HEK293 (cell line): ENCODE results near the gene ACRBP.

Source experiments
- CTCF ChIA-PET: fragments of 350-600 bp; formaldehyde crosslinking; extraction: SDS; loops from one replicate; lab custom pipeline; 2021; ENCODE audit warnings: antibody characterized with exemption; lab: Yijun Ruan, JAX
- POLR2A ChIA-PET: fragments of 300-600 bp; formaldehyde crosslinking; extraction: SDS; loops from one replicate; lab custom pipeline; 2020; ENCODE audit warnings: antibody characterized with exemption, inconsistent platforms; lab: Yijun Ruan, JAX
- H3K27ac ChIP-seq: fragments of 200-500 bp; sonication (Bioruptor generic); 2 replicates; pipeline ENCODE4 v1.5.1; 2014; ENCODE audit warnings: low read depth, low read length, control low read depth, inconsistent platforms; ENCODE audit errors: extremely low read depth
- H3K36me3 ChIP-seq, 2 experiments: fragments of 200-500 bp in 1 of 2; sonication (Bioruptor generic) in 1 of 2; 1 replicate in 1 of 2; 2 replicates in 1 of 2; pipeline ENCODE4 v1.5.1; 2014 to 2017; ENCODE audit warnings: inconsistent platforms in 2 of 2, low read length in 2 of 2; ENCODE audit not compliant: control insufficient read depth in 2 of 2, insufficient read depth in 1 of 2
- H3K4me1 ChIP-seq: fragments of 200-500 bp; sonication (Bioruptor generic); 2 replicates; pipeline ENCODE4 v1.5.1; 2014; ENCODE audit warnings: mild to moderate bottlenecking, low read length, inconsistent platforms; ENCODE audit not compliant: control insufficient read depth, insufficient read depth
- H3K4me3 ChIP-seq: 2 replicates; pipeline ENCODE4 v1.5.1; 2011; ENCODE audit warnings: low read depth, mild to moderate bottlenecking, control low read depth, low read length, moderate library complexity
- H3K9me3 ChIP-seq: fragments of 200-500 bp; sonication (Bioruptor generic); 2 replicates; pipeline ENCODE4 v1.5.1; 2014; ENCODE audit warnings: low read depth, low read length, inconsistent platforms; ENCODE audit not compliant: control insufficient read depth, insufficient read depth
- GFI1B ChIP-seq: fragments of 450-650 bp; formaldehyde crosslinking; IDR thresholded peaks from 2 replicates; pipeline ENCODE4 v1.5.1; 2016; ENCODE audit warnings: missing biosample characterization, missing genetic modification characterization
- PBX3 ChIP-seq: sonication (generic); formaldehyde crosslinking; IDR thresholded peaks from 2 replicates; pipeline ENCODE4 v1.8.1; 2022; ENCODE audit warnings: mild to moderate bottlenecking, moderate library complexity, missing genetic modification reagents
- YY2 ChIP-seq: fragments of 450-650 bp; formaldehyde crosslinking; IDR thresholded peaks from 2 replicates; pipeline ENCODE4 v1.5.1; 2016; ENCODE audit warnings: missing biosample characterization, missing genetic modification characterization
- ZNF155 ChIP-seq: fragments of 450-650 bp; formaldehyde crosslinking; IDR thresholded peaks from 2 replicates; pipeline ENCODE4 v1.5.1; 2016; ENCODE audit warnings: missing biosample characterization, missing genetic modification characterization
- ZNF175 ChIP-seq: fragments of 450-650 bp; formaldehyde crosslinking; IDR thresholded peaks from 2 replicates; pipeline ENCODE4 v1.5.1; 2016; ENCODE audit warnings: missing biosample characterization, missing genetic modification characterization
- ZNF18 ChIP-seq: fragments of 450-650 bp; formaldehyde crosslinking; IDR thresholded peaks from 2 replicates; pipeline ENCODE4 v1.5.1; 2016; ENCODE audit warnings: missing biosample characterization, missing genetic modification characterization
- ZNF2 ChIP-seq: fragments of 450-650 bp; formaldehyde crosslinking; IDR thresholded peaks from 2 replicates; pipeline ENCODE4 v1.5.1; 2016; ENCODE audit warnings: missing biosample characterization, missing genetic modification characterization
- ZNF426 ChIP-seq: fragments of 450-650 bp; formaldehyde crosslinking; IDR thresholded peaks from 2 replicates; pipeline ENCODE4 v1.5.1; 2017; ENCODE audit warnings: missing biosample characterization, missing genetic modification characterization, mild to moderate bottlenecking, inconsistent platforms, moderate library complexity
- ZNF600 ChIP-seq: fragments of 450-650 bp; formaldehyde crosslinking; IDR thresholded peaks from 2 replicates; pipeline ENCODE4 v1.5.1; 2016; ENCODE audit warnings: missing biosample characterization, missing genetic modification characterization
- ZNF677 ChIP-seq: fragments of 450-650 bp; IDR thresholded peaks from 2 replicates; pipeline ENCODE4 v1.5.0; 2018; ENCODE audit warnings: missing biosample characterization, mild to moderate bottlenecking, missing genetic modification characterization, moderate library complexity
- ZNF768 ChIP-seq: fragments of 450-650 bp; formaldehyde crosslinking; IDR thresholded peaks from 2 replicates; pipeline ENCODE4 v1.5.1; 2018; ENCODE audit warnings: missing biosample characterization, mild to moderate bottlenecking, missing genetic modification characterization
- ZSCAN4 ChIP-seq: fragments of 450-650 bp; formaldehyde crosslinking; IDR thresholded peaks from 2 replicates; pipeline ENCODE4 v1.5.1; 2017; ENCODE audit warnings: missing biosample characterization, missing genetic modification characterization
- TF ChIP-seq, protein P1 (sequence below): fragments of 450-650 bp; IDR thresholded peaks from 2 replicates; pipeline ENCODE4 v1.5.1; 2018; ENCODE audit warnings: missing biosample characterization, mild to moderate bottlenecking, missing genetic modification characterization
- TF ChIP-seq, protein P2 (sequence below): fragments of 450-650 bp; formaldehyde crosslinking; IDR thresholded peaks from 2 replicates; pipeline ENCODE4 v1.5.1; 2016; ENCODE audit warnings: missing biosample characterization, missing genetic modification characterization, borderline replicate concordance

Gene ACRBP

DNA sequence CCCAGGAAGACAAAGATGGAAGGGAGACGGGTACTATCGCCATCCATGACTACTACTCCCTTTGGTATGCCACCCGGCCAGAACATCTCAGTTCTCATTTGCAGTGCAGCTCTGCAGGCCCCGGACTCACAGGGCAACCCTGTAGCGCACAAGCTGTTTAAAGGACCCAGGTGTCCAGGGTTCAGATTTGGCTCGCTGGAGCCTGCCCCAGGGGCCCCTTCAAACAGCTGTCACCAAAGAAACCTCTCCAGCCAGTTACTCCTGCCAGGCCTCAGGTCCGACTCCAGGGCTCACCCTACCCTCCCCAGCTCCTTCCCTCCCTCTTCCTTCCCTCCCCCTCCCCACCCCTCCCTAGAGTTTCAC is 34.6 kb downstream of the ACRBP start:
- Histone ChIP-seq H3K4me3 (no peak overlapping the region), H3K27ac (peak overlapping the region; percentile 96; the same call in 1 of the 2 replicates)

GRCh38 chr12:6612247-6612646 is 35.0 kb downstream of the ACRBP start:
- peak overlapping the region; percentile 96; the same call in 1 of the 2 replicates for H3K27ac ChIP-seq

More for the DNA sequence above, 34.6 kb downstream of the ACRBP start:
- H3K9me3 ChIP-seq = no peaks in the 10 kb centered on the region
- H3K36me3 ChIP-seq = no peaks in the 10 kb centered on the region
- TF ChIP-seq GFI1B (tag by site-specific recombination) (no peak), ZNF600 (tag by site-specific recombination) (peak; percentile 33; the same call in 1 of the 2 replicates)
- peaks cover 20% of the 10 kb centered on the region for H3K4me1 ChIP-seq
- CTCF ChIA-PET = interaction anchor here (0.6 to 1.1 kb wide), 4 partner anchors 22 to 58 kb away, joined by 3 to 5 read pairs (median 4); no protein-coding TSS in a partner anchor
- POLR2A ChIA-PET = interaction anchor here (1.4 to 2.6 kb wide), 7 partner anchors 8 to 154 kb away, joined by 4 to 30 read pairs (median 12); partner anchors contain the start of genes COPS7A, GAPDH, NOP2 and PTMS

More at GRCh38 chr12:6612247-6612646, 35.0 kb downstream of the ACRBP start:
- CTCF ChIA-PET = interaction anchor here (0.6 to 1.1 kb wide), 3 partner anchors 22 to 54 kb away, joined by 3 to 5 read pairs (median 3); no protein-coding TSS in a partner anchor
- H3K36me3 ChIP-seq = no peaks in the 10 kb centered on the region
- POLR2A ChIA-PET = interaction anchor here (1.4 to 2.6 kb wide), 5 partner anchors 44 to 154 kb away, joined by 5 to 30 read pairs (median 16); partner anchors contain the start of genes COPS7A, GAPDH, NOP2 and PTMS
- H3K4me1 ChIP-seq = peaks cover 22% of the 10 kb centered on the region
- TF ChIP-seq YY2 (tag by site-specific recombination) = no peak
- TF ChIP-seq ZNF155 (tag by site-specific recombination) = no peak
- TF ChIP-seq ZNF677 (tag by site-specific recombination) = no peak
- no peak for TF ChIP-seq ZNF768 (tag by site-specific recombination)
- TF ChIP-seq, protein P1, sequence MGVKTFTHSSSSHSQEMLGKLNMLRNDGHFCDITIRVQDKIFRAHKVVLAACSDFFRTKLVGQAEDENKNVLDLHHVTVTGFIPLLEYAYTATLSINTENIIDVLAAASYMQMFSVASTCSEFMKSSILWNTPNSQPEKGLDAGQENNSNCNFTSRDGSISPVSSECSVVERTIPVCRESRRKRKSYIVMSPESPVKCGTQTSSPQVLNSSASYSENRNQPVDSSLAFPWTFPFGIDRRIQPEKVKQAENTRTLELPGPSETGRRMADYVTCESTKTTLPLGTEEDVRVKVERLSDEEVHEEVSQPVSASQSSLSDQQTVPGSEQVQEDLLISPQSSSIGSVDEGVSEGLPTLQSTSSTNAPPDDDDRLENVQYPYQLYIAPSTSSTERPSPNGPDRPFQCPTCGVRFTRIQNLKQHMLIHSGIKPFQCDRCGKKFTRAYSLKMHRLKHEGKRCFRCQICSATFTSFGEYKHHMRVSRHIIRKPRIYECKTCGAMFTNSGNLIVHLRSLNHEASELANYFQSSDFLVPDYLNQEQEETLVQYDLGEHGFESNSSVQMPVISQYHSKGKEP (tag by site-specific recombination) = no peak
- TF ChIP-seq ZNF175 (tag by site-specific recombination) = no peak
- no peak for TF ChIP-seq ZNF426 (tag by site-specific recombination)
- TF ChIP-seq ZSCAN4 (tag by site-specific recombination) = no peak
- no peak for TF ChIP-seq ZNF2 (tag by site-specific recombination)
- no peak for TF ChIP-seq ZNF18 (tag by site-specific recombination)
- TF ChIP-seq PBX3 (CRISPR knock-in tag) = no peak
- TF ChIP-seq, protein P2, sequence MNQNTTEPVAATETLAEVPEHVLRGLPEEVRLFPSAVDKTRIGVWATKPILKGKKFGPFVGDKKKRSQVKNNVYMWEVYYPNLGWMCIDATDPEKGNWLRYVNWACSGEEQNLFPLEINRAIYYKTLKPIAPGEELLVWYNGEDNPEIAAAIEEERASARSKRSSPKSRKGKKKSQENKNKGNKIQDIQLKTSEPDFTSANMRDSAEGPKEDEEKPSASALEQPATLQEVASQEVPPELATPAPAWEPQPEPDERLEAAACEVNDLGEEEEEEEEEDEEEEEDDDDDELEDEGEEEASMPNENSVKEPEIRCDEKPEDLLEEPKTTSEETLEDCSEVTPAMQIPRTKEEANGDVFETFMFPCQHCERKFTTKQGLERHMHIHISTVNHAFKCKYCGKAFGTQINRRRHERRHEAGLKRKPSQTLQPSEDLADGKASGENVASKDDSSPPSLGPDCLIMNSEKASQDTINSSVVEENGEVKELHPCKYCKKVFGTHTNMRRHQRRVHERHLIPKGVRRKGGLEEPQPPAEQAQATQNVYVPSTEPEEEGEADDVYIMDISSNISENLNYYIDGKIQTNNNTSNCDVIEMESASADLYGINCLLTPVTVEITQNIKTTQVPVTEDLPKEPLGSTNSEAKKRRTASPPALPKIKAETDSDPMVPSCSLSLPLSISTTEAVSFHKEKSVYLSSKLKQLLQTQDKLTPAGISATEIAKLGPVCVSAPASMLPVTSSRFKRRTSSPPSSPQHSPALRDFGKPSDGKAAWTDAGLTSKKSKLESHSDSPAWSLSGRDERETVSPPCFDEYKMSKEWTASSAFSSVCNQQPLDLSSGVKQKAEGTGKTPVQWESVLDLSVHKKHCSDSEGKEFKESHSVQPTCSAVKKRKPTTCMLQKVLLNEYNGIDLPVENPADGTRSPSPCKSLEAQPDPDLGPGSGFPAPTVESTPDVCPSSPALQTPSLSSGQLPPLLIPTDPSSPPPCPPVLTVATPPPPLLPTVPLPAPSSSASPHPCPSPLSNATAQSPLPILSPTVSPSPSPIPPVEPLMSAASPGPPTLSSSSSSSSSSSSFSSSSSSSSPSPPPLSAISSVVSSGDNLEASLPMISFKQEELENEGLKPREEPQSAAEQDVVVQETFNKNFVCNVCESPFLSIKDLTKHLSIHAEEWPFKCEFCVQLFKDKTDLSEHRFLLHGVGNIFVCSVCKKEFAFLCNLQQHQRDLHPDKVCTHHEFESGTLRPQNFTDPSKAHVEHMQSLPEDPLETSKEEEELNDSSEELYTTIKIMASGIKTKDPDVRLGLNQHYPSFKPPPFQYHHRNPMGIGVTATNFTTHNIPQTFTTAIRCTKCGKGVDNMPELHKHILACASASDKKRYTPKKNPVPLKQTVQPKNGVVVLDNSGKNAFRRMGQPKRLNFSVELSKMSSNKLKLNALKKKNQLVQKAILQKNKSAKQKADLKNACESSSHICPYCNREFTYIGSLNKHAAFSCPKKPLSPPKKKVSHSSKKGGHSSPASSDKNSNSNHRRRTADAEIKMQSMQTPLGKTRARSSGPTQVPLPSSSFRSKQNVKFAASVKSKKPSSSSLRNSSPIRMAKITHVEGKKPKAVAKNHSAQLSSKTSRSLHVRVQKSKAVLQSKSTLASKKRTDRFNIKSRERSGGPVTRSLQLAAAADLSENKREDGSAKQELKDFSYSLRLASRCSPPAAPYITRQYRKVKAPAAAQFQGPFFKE (tag by site-specific recombination) = no peak
- H3K9me3 ChIP-seq = no peaks in the 10 kb centered on the region
- H3K4me3 ChIP-seq = no peak overlapping the region
